HEK293 (cell line): ENCODE data around the gene ING5.

Experiments
- CTCF ChIA-PET: fragments of 350-600 bp; formaldehyde crosslinking; extraction: SDS; loops from one replicate; lab custom pipeline; 2021; ENCODE audit warnings: antibody characterized with exemption; lab: Yijun Ruan, JAX
- POLR2A ChIA-PET: fragments of 300-600 bp; formaldehyde crosslinking; extraction: SDS; loops from one replicate; lab custom pipeline; 2020; ENCODE audit warnings: antibody characterized with exemption, inconsistent platforms; lab: Yijun Ruan, JAX
- H3K27ac ChIP-seq: fragments of 200-500 bp; sonication (Bioruptor generic); 2 replicates; pipeline ENCODE4 v1.5.1; 2014; ENCODE audit warnings: low read depth, low read length, control low read depth, inconsistent platforms; ENCODE audit errors: extremely low read depth
- H3K36me3 ChIP-seq, 2 experiments: fragments of 200-500 bp in 1 of 2; sonication (Bioruptor generic) in 1 of 2; 1 replicate in 1 of 2; 2 replicates in 1 of 2; pipeline ENCODE4 v1.5.1; 2014 to 2017; ENCODE audit warnings: inconsistent platforms in 2 of 2, low read length in 2 of 2; ENCODE audit not compliant: control insufficient read depth in 2 of 2, insufficient read depth in 1 of 2
- H3K4me1 ChIP-seq: fragments of 200-500 bp; sonication (Bioruptor generic); 2 replicates; pipeline ENCODE4 v1.5.1; 2014; ENCODE audit warnings: mild to moderate bottlenecking, low read length, inconsistent platforms; ENCODE audit not compliant: control insufficient read depth, insufficient read depth
- H3K4me3 ChIP-seq: 2 replicates; pipeline ENCODE4 v1.5.1; 2011; ENCODE audit warnings: low read depth, mild to moderate bottlenecking, control low read depth, low read length, moderate library complexity
- H3K9me3 ChIP-seq: fragments of 200-500 bp; sonication (Bioruptor generic); 2 replicates; pipeline ENCODE4 v1.5.1; 2014; ENCODE audit warnings: low read depth, low read length, inconsistent platforms; ENCODE audit not compliant: control insufficient read depth, insufficient read depth
- EGR2 ChIP-seq: fragments of 450-650 bp; formaldehyde crosslinking; IDR thresholded peaks from 2 replicates; pipeline ENCODE4 v1.5.1; 2016; ENCODE audit warnings: low read depth, missing biosample characterization, missing genetic modification characterization
- KLF7 ChIP-seq: fragments of 450-650 bp; formaldehyde crosslinking; IDR thresholded peaks from 2 replicates; pipeline ENCODE4 v1.5.1; 2016; ENCODE audit warnings: missing biosample characterization, missing genetic modification characterization, borderline replicate concordance
- MZF1 ChIP-seq: fragments of 450-650 bp; formaldehyde crosslinking; IDR thresholded peaks from 2 replicates; pipeline ENCODE4 v1.5.1; 2017; ENCODE audit warnings: missing biosample characterization, missing genetic modification characterization, borderline replicate concordance
- OVOL3 ChIP-seq: fragments of 450-650 bp; formaldehyde crosslinking; IDR thresholded peaks from 2 replicates; pipeline ENCODE4 v1.5.1; 2016; ENCODE audit warnings: missing biosample characterization, missing genetic modification characterization
- SCRT1 ChIP-seq: fragments of 450-650 bp; formaldehyde crosslinking; IDR thresholded peaks from 2 replicates; pipeline ENCODE4 v1.5.1; 2016; ENCODE audit warnings: missing biosample characterization, missing genetic modification characterization, borderline replicate concordance
- SCRT2 ChIP-seq: fragments of 450-650 bp; formaldehyde crosslinking; IDR thresholded peaks from 2 replicates; pipeline ENCODE4 v1.5.1; 2016; ENCODE audit warnings: missing biosample characterization, missing genetic modification characterization
- YY2 ChIP-seq: fragments of 450-650 bp; formaldehyde crosslinking; IDR thresholded peaks from 2 replicates; pipeline ENCODE4 v1.5.1; 2016; ENCODE audit warnings: missing biosample characterization, missing genetic modification characterization
- ZBTB8A ChIP-seq: fragments of 450-650 bp; formaldehyde crosslinking; IDR thresholded peaks from 2 replicates; pipeline ENCODE4 v1.5.1; 2016; ENCODE audit warnings: missing biosample characterization, missing genetic modification characterization
- ZFP69B ChIP-seq: fragments of 450-650 bp; formaldehyde crosslinking; IDR thresholded peaks from 2 replicates; pipeline ENCODE4 v1.5.1; 2016; ENCODE audit warnings: missing biosample characterization, missing genetic modification characterization
- ZNF16 ChIP-seq: fragments of 450-650 bp; formaldehyde crosslinking; IDR thresholded peaks from 2 replicates; pipeline ENCODE4 v1.5.1; 2016; ENCODE audit warnings: low read depth, missing biosample characterization, missing genetic modification characterization
- ZNF169 ChIP-seq: fragments of 450-650 bp; formaldehyde crosslinking; IDR thresholded peaks from 2 replicates; pipeline ENCODE4 v1.5.1; 2016; ENCODE audit warnings: missing biosample characterization, missing genetic modification characterization
- ZNF214 ChIP-seq: fragments of 450-650 bp; formaldehyde crosslinking; IDR thresholded peaks from 2 replicates; pipeline ENCODE4 v1.5.1; 2017; ENCODE audit warnings: missing biosample characterization, mild to moderate bottlenecking, missing genetic modification characterization, borderline replicate concordance
- ZNF239 ChIP-seq: fragments of 450-650 bp; formaldehyde crosslinking; IDR thresholded peaks from 2 replicates; pipeline ENCODE4 v1.5.1; 2016; ENCODE audit warnings: missing biosample characterization, missing genetic modification characterization
- ZNF248 ChIP-seq: fragments of 450-650 bp; formaldehyde crosslinking; IDR thresholded peaks from 2 replicates; pipeline ENCODE4 v1.5.1; 2017; ENCODE audit warnings: missing biosample characterization, missing genetic modification characterization
- ZNF473 ChIP-seq: fragments of 450-650 bp; formaldehyde crosslinking; IDR thresholded peaks from 2 replicates; pipeline ENCODE4 v1.5.1; 2017; ENCODE audit warnings: missing biosample characterization, missing genetic modification characterization
- ZNF580 ChIP-seq: fragments of 450-650 bp; formaldehyde crosslinking; IDR thresholded peaks from 2 replicates; pipeline ENCODE4 v1.5.1; 2016; ENCODE audit warnings: missing biosample characterization, missing genetic modification characterization
- ZNF658 ChIP-seq: fragments of 450-650 bp; formaldehyde crosslinking; IDR thresholded peaks from 2 replicates; pipeline ENCODE4; 2016; ENCODE audit warnings: missing biosample characterization, missing genetic modification characterization
- ZNF692 ChIP-seq: fragments of 450-650 bp; formaldehyde crosslinking; IDR thresholded peaks from 2 replicates; pipeline ENCODE4 v1.5.1; 2016; ENCODE audit warnings: missing biosample characterization, missing genetic modification characterization
- ZNF843 ChIP-seq: fragments of 450-650 bp; formaldehyde crosslinking; IDR thresholded peaks from 2 replicates; pipeline ENCODE4 v1.5.1; 2016; ENCODE audit warnings: missing biosample characterization, missing genetic modification characterization
- TF ChIP-seq, protein P1 (sequence below): fragments of 450-650 bp; formaldehyde crosslinking; IDR thresholded peaks from 2 replicates; pipeline ENCODE4 v1.5.0; 2017; ENCODE audit warnings: missing biosample characterization, missing genetic modification characterization, borderline replicate concordance

ING5 gene

DNA sequence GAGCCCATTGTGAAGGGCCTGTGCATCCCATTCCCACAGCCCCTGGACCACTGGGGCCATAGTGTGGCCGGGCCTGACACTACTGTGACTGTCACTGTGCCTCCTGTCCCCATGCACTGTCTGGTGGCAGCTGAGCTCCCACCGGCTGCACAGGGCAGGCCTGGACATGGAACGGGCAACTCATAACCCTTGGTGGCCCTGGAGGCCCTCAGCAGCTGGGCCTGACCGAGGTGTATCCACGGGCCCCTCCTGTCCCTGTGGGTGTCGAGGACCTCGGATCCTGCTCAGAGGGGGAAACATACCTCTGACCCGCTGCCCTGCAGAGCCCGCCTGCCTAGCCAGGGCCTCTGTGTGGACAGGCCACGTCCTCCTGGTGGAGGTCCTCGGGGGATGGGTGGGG is 67.0 kb downstream of the ING5 start:
- POLR2A ChIA-PET: no interaction called here
- Histone ChIP-seq H3K9me3 (no peaks in the 10 kb centered on the region), H3K27ac (no peak overlapping the region), H3K36me3 (no peaks in the 10 kb centered on the region), H3K4me3 (no peak overlapping the region), H3K4me1 (no peaks in the 10 kb centered on the region)
- TF ChIP-seq ZNF169 (tag by site-specific recombination) (no peak), MZF1 (tag by site-specific recombination) (no peak), ZBTB8A (no peak), SCRT2 (tag by site-specific recombination) (no peak), SCRT1 (no peak), ZNF239 (tag by site-specific recombination) (no peak), YY2 (tag by site-specific recombination) (no peak), ZNF843 (tag by site-specific recombination) (no peak), KLF7 (tag by site-specific recombination) (no peak), ZNF580 (tag by site-specific recombination) (no peak), ZFP69B (tag by site-specific recombination) (no peak), EGR2 (tag by site-specific recombination) (no peak), OVOL3 (tag by site-specific recombination) (no peak), ZNF473 (no peak), ZNF658 (tag by site-specific recombination) (no peak)
- CTCF ChIA-PET: interaction anchor here (1.0 kb wide), 1 partner anchor 14 kb away, joined by 3 read pairs; no protein-coding TSS in a partner anchor

DNA sequence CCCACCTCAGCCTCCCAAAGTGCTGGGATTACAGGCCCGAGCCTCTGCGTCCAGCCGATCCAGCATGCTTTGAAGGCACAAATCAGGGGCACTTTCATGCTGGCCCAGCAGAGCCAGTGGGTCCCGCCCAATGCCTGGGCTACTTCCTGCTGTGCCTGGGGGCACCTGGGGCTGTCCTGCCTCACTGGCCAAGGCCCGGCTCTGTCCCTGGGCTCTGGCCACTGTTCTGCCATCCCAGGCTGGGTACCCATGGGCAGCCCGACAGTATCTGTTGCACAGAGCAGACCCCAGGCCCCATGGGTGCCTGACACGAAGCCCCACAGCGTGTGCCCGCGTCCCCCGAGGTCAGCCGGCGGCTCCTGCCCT is 68.0 kb downstream of the ING5 start:
- Histone ChIP-seq H3K36me3 (no peaks in the 10 kb centered on the region), H3K9me3 (no peaks in the 10 kb centered on the region), H3K27ac (no peak overlapping the region), H3K4me1 (no peaks in the 10 kb centered on the region), H3K4me3 (no peak overlapping the region)
- ChIA-PET POLR2A (no interaction called here), CTCF (no interaction called here)
- TF ChIP-seq, protein P1, sequence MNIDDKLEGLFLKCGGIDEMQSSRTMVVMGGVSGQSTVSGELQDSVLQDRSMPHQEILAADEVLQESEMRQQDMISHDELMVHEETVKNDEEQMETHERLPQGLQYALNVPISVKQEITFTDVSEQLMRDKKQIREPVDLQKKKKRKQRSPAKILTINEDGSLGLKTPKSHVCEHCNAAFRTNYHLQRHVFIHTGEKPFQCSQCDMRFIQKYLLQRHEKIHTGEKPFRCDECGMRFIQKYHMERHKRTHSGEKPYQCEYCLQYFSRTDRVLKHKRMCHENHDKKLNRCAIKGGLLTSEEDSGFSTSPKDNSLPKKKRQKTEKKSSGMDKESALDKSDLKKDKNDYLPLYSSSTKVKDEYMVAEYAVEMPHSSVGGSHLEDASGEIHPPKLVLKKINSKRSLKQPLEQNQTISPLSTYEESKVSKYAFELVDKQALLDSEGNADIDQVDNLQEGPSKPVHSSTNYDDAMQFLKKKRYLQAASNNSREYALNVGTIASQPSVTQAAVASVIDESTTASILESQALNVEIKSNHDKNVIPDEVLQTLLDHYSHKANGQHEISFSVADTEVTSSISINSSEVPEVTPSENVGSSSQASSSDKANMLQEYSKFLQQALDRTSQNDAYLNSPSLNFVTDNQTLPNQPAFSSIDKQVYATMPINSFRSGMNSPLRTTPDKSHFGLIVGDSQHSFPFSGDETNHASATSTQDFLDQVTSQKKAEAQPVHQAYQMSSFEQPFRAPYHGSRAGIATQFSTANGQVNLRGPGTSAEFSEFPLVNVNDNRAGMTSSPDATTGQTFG (tag by site-specific recombination): no peak
- TF ChIP-seq ZNF473: no peak
- no peak for TF ChIP-seq KLF7 (tag by site-specific recombination)
- TF ChIP-seq ZNF16 (tag by site-specific recombination): no peak
- TF ChIP-seq ZNF214 (tag by site-specific recombination): no peak
- no peak for TF ChIP-seq ZNF692 (tag by site-specific recombination)
- TF ChIP-seq ZNF248 (tag by site-specific recombination): no peak
- no peak for TF ChIP-seq ZNF658 (tag by site-specific recombination)
